Stimulated activated naive CD8-positive, alpha-beta T cell treated with anti-CD3 and anti-CD28 coated beads, Interleukin-15, Interleukin-2, amounts not matched to agents 100 ng/mL and 50 ng/mL, for 24 hours (primary cell): ENCODE results near the gene WWOX.

Experiments used
- H3K27ac Mint-ChIP-seq: one replicate; pipeline ENCODE4 v1.8.0; 2021; ENCODE audit warnings: mild to moderate bottlenecking, mixed read lengths
- H3K27me3 Mint-ChIP-seq: one replicate; pipeline ENCODE4 v1.8.0; 2021; ENCODE audit warnings: mixed read lengths
- H3K36me3 Mint-ChIP-seq: one replicate; pipeline ENCODE4 v1.8.0; 2021; ENCODE audit warnings: low read depth, mixed read lengths
- H3K4me1 Mint-ChIP-seq: one replicate; pipeline ENCODE4 v1.8.0; 2021; ENCODE audit warnings: low read depth, mixed read lengths
- H3K4me3 Mint-ChIP-seq: one replicate; pipeline ENCODE4 v1.8.0; 2021; ENCODE audit warnings: mild to moderate bottlenecking, mixed read lengths
- H3K9me3 Mint-ChIP-seq: one replicate; pipeline ENCODE4 v1.8.0; 2021; ENCODE audit warnings: mixed read lengths

Gene WWOX

DNA sequence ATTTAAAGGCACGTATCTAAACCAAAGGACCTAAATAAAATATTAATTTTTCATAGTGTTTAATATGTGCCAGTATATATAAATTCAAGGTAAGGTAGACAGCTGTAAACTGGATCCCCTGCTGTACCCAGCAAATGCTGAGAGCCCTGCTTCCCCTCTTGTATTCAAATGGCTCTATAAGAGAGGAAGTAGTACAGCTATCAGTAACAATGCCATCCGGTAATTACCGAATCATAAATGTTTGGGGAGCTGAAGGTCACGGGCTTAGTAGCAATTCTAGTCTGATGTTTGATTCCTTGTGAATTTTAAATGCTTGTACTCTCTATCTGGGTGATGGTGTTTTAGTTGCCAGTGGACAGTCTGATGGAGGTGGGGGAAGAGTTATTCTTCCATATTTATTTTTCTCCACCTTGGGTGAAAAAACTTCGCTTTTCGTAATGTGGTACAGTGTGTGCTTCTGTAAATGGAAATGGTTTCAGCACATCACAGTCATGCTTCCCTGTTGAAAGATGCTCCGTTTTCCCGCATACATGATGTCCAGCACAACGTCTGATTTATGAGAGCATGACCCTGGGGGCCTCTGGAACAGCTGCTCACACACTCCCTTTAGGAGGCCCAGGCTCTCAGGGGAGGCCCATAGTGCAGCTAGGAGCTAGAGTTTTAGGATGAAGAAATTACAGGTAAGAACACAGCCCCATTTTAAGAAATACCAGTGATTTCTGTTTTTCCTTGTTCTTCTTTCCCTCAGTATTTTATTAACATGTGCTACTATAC, 423.9 kb downstream of the WWOX start:
- no peaks in the 10 kb centered on the region for H3K36me3 Mint-ChIP-seq
- H3K4me1 Mint-ChIP-seq, result no peaks in the 10 kb centered on the region
- no peaks in the 10 kb centered on the region for H3K27me3 Mint-ChIP-seq
- no peaks in the 10 kb centered on the region for H3K9me3 Mint-ChIP-seq
- H3K4me3 Mint-ChIP-seq, result no peak overlapping the region
- no peak overlapping the region for H3K27ac Mint-ChIP-seq

DNA sequence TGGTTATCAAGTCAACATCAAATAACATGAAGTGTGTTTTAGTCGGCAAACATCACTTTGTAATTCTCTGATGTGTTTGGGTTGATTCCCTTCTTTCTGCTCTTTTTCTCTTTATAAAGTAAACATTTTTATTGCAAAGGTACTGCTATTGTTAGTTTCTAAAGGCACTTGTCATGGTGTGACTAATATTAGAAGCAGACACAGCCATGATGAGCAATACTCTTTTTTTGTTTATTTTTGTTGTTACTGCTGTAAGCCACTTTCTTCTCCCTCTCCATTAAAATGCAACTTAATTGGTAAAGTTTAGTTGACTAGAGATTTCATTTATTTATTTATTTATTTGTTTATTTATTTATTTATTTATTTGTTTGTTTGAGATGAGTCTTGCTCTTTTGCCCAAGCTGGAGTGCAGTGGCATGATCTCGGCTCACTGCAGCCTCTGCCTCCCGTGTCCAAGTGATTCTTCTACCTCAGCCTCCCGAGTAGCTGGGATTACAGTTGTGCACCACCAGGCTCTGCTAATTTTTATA, 424.7 kb downstream of the WWOX start:
- Mint-ChIP-seq H3K4me1 (no peaks in the 10 kb centered on the region), H3K36me3 (no peaks in the 10 kb centered on the region), H3K27ac (no peak overlapping the region), H3K27me3 (no peaks in the 10 kb centered on the region), H3K4me3 (no peak overlapping the region), H3K9me3 (no peaks in the 10 kb centered on the region)

- Mint-ChIP-seq H3K4me3 (no peak overlapping the region), H3K27ac (no peak overlapping the region), H3K27me3 (no peaks in the 10 kb centered on the region), H3K9me3 (no peaks in the 10 kb centered on the region), H3K36me3 (no peaks in the 10 kb centered on the region), H3K4me1 (no peaks in the 10 kb centered on the region)
Measured at GRCh38 chr16:78528265-78528664, 428.8 kb downstream of the WWOX start.

DNA sequence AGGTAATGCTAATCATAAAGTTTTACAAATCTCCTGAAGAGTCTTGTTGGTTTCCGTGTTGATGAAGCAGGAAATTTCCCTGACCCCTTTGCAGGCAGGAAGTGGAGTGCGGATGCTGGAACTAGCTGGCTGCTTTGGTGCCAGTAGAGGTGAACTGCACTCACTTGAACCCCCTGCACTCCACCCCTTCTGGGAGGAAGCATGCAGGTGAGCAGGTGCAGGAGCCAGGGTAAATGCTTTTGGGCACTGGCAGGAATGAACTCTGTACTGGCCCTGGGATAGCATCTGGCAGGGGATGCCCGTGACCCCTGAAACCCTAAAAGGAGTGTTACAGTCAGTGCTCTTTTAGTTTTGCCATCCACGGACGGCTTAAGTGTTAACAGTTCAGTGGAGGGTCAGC, 430.4 kb downstream of the WWOX start:
- H3K27me3 Mint-ChIP-seq, result no peaks in the 10 kb centered on the region

GRCh38 chr16:78530283-78530682, 430.8 kb downstream of the WWOX start:
- Mint-ChIP-seq H3K36me3 (no peaks in the 10 kb centered on the region), H3K9me3 (no peaks in the 10 kb centered on the region), H3K4me1 (no peaks in the 10 kb centered on the region), H3K27ac (no peak overlapping the region), H3K4me3 (no peak overlapping the region), H3K27me3 (no peaks in the 10 kb centered on the region)

More for the DNA sequence above, 430.4 kb downstream of the WWOX start:
- Mint-ChIP-seq H3K27ac (no peak overlapping the region), H3K9me3 (no peaks in the 10 kb centered on the region), H3K4me1 (no peaks in the 10 kb centered on the region), H3K36me3 (no peaks in the 10 kb centered on the region), H3K4me3 (no peak overlapping the region)

DNA sequence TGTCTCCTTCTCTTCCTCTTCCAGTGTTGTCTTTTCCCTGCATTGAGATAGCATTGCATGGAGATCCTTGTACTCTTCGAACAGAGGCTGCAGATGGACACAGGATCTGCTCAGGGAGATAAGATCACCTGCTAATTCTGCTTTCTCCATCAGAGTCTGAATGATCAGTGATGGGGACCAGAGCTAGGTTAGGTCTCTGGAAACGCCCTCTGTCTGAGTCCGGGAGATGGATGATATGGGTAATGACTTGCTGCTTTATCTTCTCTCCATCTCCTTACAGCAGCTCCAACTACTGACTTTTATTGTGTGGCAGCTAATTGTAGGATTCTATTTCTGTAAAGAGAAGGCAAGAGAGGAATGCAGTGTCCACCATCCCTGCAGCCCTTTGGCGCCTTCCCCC, 435.6 kb downstream of the WWOX start:
- H3K27me3 Mint-ChIP-seq, result no peaks in the 10 kb centered on the region
- H3K27ac Mint-ChIP-seq, result no peak overlapping the region
- no peaks in the 10 kb centered on the region for H3K9me3 Mint-ChIP-seq

DNA sequence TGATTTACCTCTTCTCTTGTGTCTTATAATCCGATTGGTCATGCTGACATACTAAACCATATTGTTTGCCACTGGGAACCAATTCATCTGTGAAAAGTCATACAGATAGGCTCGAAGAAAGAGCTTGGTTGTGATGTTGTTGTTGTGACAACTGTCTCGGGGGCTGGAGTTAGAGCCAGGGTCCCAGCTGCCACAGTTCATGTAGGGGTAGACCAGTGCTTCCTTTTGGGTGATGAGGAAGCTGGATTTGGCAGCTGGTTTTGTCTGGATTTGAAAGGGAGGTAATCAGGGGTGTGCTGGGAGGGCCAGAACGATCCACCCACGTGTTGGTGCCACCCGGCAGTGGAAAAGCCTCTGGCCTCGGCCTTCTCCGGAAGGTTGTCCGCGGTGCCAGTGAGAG, 438.1 kb downstream of the WWOX start:
- no peak overlapping the region for H3K4me3 Mint-ChIP-seq
- no peaks in the 10 kb centered on the region for H3K27me3 Mint-ChIP-seq
- no peaks in the 10 kb centered on the region for H3K4me1 Mint-ChIP-seq
- peaks cover 4% of the 10 kb centered on the region for H3K36me3 Mint-ChIP-seq
- no peaks in the 10 kb centered on the region for H3K9me3 Mint-ChIP-seq
- no peak overlapping the region for H3K27ac Mint-ChIP-seq

More for the DNA sequence above, 435.6 kb downstream of the WWOX start:
- peaks cover 4% of the 10 kb centered on the region for H3K36me3 Mint-ChIP-seq
- no peaks in the 10 kb centered on the region for H3K4me1 Mint-ChIP-seq
- H3K4me3 Mint-ChIP-seq, result no peak overlapping the region

DNA sequence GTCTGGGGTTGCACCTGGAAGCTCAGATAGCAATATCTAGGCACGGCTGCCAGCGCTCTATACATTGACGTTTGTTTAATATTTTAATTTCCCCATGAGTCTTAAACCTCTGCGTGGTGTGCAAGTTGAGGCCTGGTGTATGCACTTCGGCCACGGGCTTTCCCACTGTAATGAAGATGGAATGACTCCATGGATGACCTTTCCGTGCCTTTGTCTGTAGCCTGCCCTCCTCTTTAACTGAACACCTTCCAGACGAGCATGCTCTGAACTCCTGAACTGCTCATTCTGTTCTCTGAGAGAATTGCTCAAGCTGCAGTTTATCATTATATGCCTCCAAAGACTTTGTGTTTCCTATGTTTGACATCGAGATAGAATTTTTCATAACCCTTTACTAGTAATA, 438.8 kb downstream of the WWOX start:
- Mint-ChIP-seq H3K27ac (no peak overlapping the region), H3K9me3 (no peaks in the 10 kb centered on the region), H3K4me3 (no peak overlapping the region), H3K27me3 (no peaks in the 10 kb centered on the region), H3K4me1 (no peaks in the 10 kb centered on the region), H3K36me3 (peaks cover 4% of the 10 kb centered on the region)

- H3K9me3 Mint-ChIP-seq, result no peaks in the 10 kb centered on the region
- H3K27ac Mint-ChIP-seq, result no peak overlapping the region
- no peak overlapping the region for H3K4me3 Mint-ChIP-seq
- H3K27me3 Mint-ChIP-seq, result no peaks in the 10 kb centered on the region
- no peaks in the 10 kb centered on the region for H3K4me1 Mint-ChIP-seq
- H3K36me3 Mint-ChIP-seq, result peaks cover 4% of the 10 kb centered on the region
Measured at GRCh38 chr16:78538919-78539318, 439.5 kb downstream of the WWOX start.

DNA sequence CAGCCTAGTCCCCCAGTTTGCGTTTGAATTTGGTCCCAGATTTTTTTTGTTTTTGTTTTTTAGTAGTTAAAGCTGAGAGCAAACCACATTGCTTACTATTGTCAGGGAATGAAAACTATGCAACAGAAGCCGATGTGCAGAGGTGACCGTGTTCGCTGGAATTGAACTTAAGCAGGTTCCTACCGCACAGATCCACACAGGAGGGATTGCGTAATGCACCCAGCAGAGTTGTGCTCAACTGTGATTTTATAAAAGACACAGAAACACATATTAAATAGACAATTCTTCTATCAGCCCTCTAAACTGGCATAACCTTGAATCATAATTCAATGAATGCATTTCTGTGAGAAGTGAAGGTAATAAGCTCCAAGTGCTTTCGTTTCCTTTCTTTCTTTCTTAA, 443.0 kb downstream of the WWOX start:
- H3K36me3 Mint-ChIP-seq, result no peaks in the 10 kb centered on the region
- H3K27me3 Mint-ChIP-seq, result no peaks in the 10 kb centered on the region
- no peaks in the 10 kb centered on the region for H3K9me3 Mint-ChIP-seq
- no peak overlapping the region for H3K4me3 Mint-ChIP-seq
- H3K27ac Mint-ChIP-seq, result no peak overlapping the region
- no peaks in the 10 kb centered on the region for H3K4me1 Mint-ChIP-seq

DNA sequence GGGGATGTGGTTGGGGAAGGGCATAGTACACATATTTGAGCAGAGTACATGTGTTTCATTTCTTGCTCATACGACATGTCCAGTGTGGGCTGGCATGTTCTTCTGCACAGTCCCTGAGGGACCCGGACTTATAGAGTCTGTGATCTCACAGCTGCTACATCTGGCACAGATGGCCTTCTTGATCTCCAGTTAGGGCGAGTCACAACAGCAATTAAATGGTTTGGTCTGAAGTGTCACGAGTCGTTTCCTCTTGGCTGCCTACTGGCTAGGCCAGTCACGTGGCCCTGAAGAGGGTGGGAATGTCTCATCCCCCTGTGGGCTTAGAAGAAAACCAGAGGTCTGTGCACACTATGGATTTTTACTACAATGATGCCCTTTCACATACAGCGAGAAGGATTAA, 443.6 kb downstream of the WWOX start:
- Mint-ChIP-seq H3K4me3 (no peak overlapping the region), H3K27ac (no peak overlapping the region), H3K9me3 (no peaks in the 10 kb centered on the region), H3K27me3 (no peaks in the 10 kb centered on the region), H3K4me1 (no peaks in the 10 kb centered on the region), H3K36me3 (no peaks in the 10 kb centered on the region)

- Mint-ChIP-seq H3K27me3 (no peaks in the 10 kb centered on the region), H3K4me1 (peaks cover 11% of the 10 kb centered on the region), H3K27ac (no peak overlapping the region), H3K9me3 (no peaks in the 10 kb centered on the region), H3K36me3 (no peaks in the 10 kb centered on the region), H3K4me3 (no peak overlapping the region)
Measured at GRCh38 chr16:78549366-78549765, 449.9 kb downstream of the WWOX start.

DNA sequence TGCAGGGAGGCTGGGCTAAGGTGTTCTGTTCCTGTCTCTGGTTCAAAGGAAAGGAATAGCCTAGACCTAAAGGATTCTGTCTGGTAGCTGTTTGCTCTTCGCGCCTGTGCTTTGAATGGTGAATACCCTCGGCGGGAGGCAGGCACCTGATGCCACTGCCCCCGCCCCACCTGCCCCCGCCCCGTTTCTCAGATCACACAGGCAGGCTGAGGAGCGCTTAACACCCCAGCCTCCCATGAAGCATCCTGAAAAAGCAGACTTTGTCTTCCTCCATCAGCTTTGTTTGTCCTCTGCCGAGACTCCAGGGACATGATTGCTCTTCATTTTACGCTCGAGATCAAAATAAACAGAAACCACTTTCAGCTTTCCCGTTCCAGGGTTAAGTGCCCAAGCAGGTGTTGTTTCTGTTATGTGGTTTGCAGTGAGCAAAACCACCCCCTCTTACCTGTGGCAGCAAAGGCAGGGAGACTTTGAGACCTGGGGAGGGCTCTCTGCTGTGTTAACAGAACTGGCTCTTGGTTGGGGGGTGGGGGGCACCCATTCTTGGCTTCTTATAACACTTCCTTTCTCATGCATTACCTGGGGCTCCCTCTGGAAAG, 452.1 kb downstream of the WWOX start:
- no peak overlapping the region for H3K4me3 Mint-ChIP-seq
- no peak overlapping the region for H3K27ac Mint-ChIP-seq
- no peaks in the 10 kb centered on the region for H3K9me3 Mint-ChIP-seq

DNA sequence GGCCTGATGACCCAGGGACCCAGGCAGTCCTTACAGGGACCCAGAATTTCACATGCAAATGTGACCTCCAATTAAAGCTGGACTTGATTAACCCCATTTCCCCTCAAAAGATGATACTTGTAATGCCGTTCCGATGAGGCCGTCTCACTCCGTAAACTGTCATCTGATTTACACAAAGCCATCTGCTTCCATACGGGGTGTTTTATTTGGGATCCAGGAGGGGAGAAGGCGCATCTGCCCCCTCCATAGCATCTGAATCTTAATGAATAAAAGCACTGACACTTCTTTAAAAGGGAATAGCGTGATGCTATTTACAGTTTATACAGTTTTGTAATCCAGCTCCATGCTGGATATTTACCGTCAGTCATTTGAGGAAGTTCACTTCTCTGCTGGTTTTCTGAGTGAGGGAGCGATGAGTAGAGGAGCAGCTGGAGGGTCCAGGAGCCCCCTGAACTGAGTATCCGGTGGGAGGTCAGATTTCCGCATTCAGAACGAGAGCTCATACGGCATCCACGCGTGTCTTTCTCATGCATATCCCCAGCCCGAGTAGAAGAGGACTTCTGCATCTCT, 452.7 kb downstream of the WWOX start:
- Mint-ChIP-seq H3K9me3 (no peaks in the 10 kb centered on the region), H3K27me3 (no peaks in the 10 kb centered on the region), H3K4me3 (no peak overlapping the region), H3K4me1 (peaks cover 11% of the 10 kb centered on the region), H3K36me3 (no peaks in the 10 kb centered on the region), H3K27ac (no peak overlapping the region)

More for the DNA sequence above, 452.1 kb downstream of the WWOX start:
- Mint-ChIP-seq H3K4me1 (peaks cover 11% of the 10 kb centered on the region), H3K36me3 (no peaks in the 10 kb centered on the region), H3K27me3 (no peaks in the 10 kb centered on the region)

DNA sequence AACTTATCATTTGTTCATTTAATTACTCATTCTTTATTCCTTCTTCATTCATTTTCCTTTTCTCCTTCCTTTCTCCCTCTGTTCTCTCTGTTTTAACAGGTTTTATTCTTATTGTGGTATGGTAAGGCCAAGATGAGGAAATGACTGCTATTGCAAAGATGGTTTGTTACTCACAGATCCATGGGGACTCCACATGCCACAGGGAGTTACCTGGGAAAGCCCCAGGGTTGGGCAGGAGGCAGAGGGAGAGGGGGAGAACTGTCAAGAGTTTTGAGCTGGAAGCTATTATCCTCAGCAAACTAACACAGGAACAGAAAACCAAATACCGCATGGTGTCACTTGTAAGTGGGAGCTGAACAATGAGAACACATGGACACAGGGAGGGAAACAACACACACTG, 453.3 kb downstream of the WWOX start:
- Mint-ChIP-seq H3K27ac (no peak overlapping the region), H3K4me1 (peaks cover 11% of the 10 kb centered on the region), H3K4me3 (no peak overlapping the region), H3K27me3 (no peaks in the 10 kb centered on the region), H3K9me3 (no peaks in the 10 kb centered on the region), H3K36me3 (no peaks in the 10 kb centered on the region)
